HEK293 (cell line): ENCODE results near the gene VPS29.

Experiments used
- CTCF ChIA-PET: fragments of 350-600 bp; formaldehyde crosslinking; extraction: SDS; loops from one replicate; lab custom pipeline; 2021; ENCODE audit warnings: antibody characterized with exemption; lab: Yijun Ruan, JAX
- POLR2A ChIA-PET: fragments of 300-600 bp; formaldehyde crosslinking; extraction: SDS; loops from one replicate; lab custom pipeline; 2020; ENCODE audit warnings: antibody characterized with exemption, inconsistent platforms; lab: Yijun Ruan, JAX
- H3K27ac ChIP-seq: fragments of 200-500 bp; sonication (Bioruptor generic); 2 replicates; pipeline ENCODE4 v1.5.1; 2014; ENCODE audit warnings: low read depth, low read length, control low read depth, inconsistent platforms; ENCODE audit errors: extremely low read depth
- H3K36me3 ChIP-seq, 2 experiments: fragments of 200-500 bp in 1 of 2; sonication (Bioruptor generic) in 1 of 2; 1 replicate in 1 of 2; 2 replicates in 1 of 2; pipeline ENCODE4 v1.5.1; 2014 to 2017; ENCODE audit warnings: inconsistent platforms in 2 of 2, low read length in 2 of 2; ENCODE audit not compliant: control insufficient read depth in 2 of 2, insufficient read depth in 1 of 2
- H3K4me1 ChIP-seq: fragments of 200-500 bp; sonication (Bioruptor generic); 2 replicates; pipeline ENCODE4 v1.5.1; 2014; ENCODE audit warnings: mild to moderate bottlenecking, low read length, inconsistent platforms; ENCODE audit not compliant: control insufficient read depth, insufficient read depth
- H3K4me3 ChIP-seq: 2 replicates; pipeline ENCODE4 v1.5.1; 2011; ENCODE audit warnings: low read depth, mild to moderate bottlenecking, control low read depth, low read length, moderate library complexity
- H3K9me3 ChIP-seq: fragments of 200-500 bp; sonication (Bioruptor generic); 2 replicates; pipeline ENCODE4 v1.5.1; 2014; ENCODE audit warnings: low read depth, low read length, inconsistent platforms; ENCODE audit not compliant: control insufficient read depth, insufficient read depth
- IKZF3 ChIP-seq: fragments of 450-650 bp; IDR thresholded peaks from 2 replicates; pipeline ENCODE4 v1.5.0; 2018; ENCODE audit warnings: missing biosample characterization, mild to moderate bottlenecking, missing genetic modification characterization, moderate library complexity
- KLF10 ChIP-seq: fragments of 450-650 bp; IDR thresholded peaks from 2 replicates; pipeline ENCODE4 v1.5.1; 2018; ENCODE audit warnings: missing biosample characterization, mild to moderate bottlenecking, missing genetic modification characterization
- KLF16 ChIP-seq: fragments of 450-650 bp; formaldehyde crosslinking; IDR thresholded peaks from 2 replicates; pipeline ENCODE4 v1.5.1; 2017; ENCODE audit warnings: missing biosample characterization, missing genetic modification characterization
- KLF8 ChIP-seq: fragments of 450-650 bp; formaldehyde crosslinking; IDR thresholded peaks from 2 replicates; pipeline ENCODE4 v1.5.1; 2016; ENCODE audit warnings: missing biosample characterization, missing genetic modification characterization
- MYNN ChIP-seq: fragments of 450-650 bp; formaldehyde crosslinking; IDR thresholded peaks from 2 replicates; pipeline ENCODE4 v1.5.1; 2016; ENCODE audit warnings: missing biosample characterization, missing genetic modification characterization, borderline replicate concordance
- OSR2 ChIP-seq: fragments of 450-650 bp; formaldehyde crosslinking; IDR thresholded peaks from 2 replicates; pipeline ENCODE4 v1.5.1; 2016; ENCODE audit warnings: missing biosample characterization, missing genetic modification characterization
- PRDM1 ChIP-seq: fragments of 450-650 bp; formaldehyde crosslinking; IDR thresholded peaks from 2 replicates; pipeline ENCODE4; 2016; ENCODE audit warnings: missing biosample characterization, missing genetic modification characterization
- SP2 ChIP-seq: fragments of 450-650 bp; formaldehyde crosslinking; IDR thresholded peaks from 2 replicates; pipeline ENCODE4 v1.5.1; 2016; ENCODE audit warnings: missing biosample characterization, missing genetic modification characterization
- ZBTB17 ChIP-seq: fragments of 450-650 bp; formaldehyde crosslinking; IDR thresholded peaks from 2 replicates; pipeline ENCODE4 v1.5.1; 2016; ENCODE audit warnings: missing biosample characterization, missing genetic modification characterization
- ZEB2 ChIP-seq: fragments of 450-650 bp; formaldehyde crosslinking; IDR thresholded peaks from 2 replicates; pipeline ENCODE4 v1.5.1; 2016; ENCODE audit warnings: missing biosample characterization, missing genetic modification characterization
- ZNF2 ChIP-seq: fragments of 450-650 bp; formaldehyde crosslinking; IDR thresholded peaks from 2 replicates; pipeline ENCODE4 v1.5.1; 2016; ENCODE audit warnings: missing biosample characterization, missing genetic modification characterization
- ZNF24 ChIP-seq: fragments of 450-650 bp; formaldehyde crosslinking; IDR thresholded peaks from 2 replicates; pipeline ENCODE4 v1.5.1; 2016; ENCODE audit warnings: missing biosample characterization, missing genetic modification characterization
- ZNF596 ChIP-seq: fragments of 450-650 bp; IDR thresholded peaks from 2 replicates; pipeline ENCODE4 v1.5.0; 2018; ENCODE audit warnings: missing biosample characterization, mild to moderate bottlenecking, missing genetic modification characterization, moderate library complexity
- ZNF843 ChIP-seq: fragments of 450-650 bp; formaldehyde crosslinking; IDR thresholded peaks from 2 replicates; pipeline ENCODE4 v1.5.1; 2016; ENCODE audit warnings: missing biosample characterization, missing genetic modification characterization
- ZSCAN16 ChIP-seq: fragments of 450-650 bp; formaldehyde crosslinking; IDR thresholded peaks from 2 replicates; pipeline ENCODE4 v1.5.1; 2016; ENCODE audit warnings: missing biosample characterization, missing genetic modification characterization
- ZSCAN23 ChIP-seq: fragments of 450-650 bp; formaldehyde crosslinking; IDR thresholded peaks from 2 replicates; pipeline ENCODE4 v1.5.1; 2016; ENCODE audit warnings: missing biosample characterization, missing genetic modification characterization
- ZXDB ChIP-seq: fragments of 450-650 bp; formaldehyde crosslinking; IDR thresholded peaks from 2 replicates; pipeline ENCODE4 v1.5.1; 2016; ENCODE audit warnings: missing biosample characterization, missing genetic modification characterization
- TF ChIP-seq, protein P1 (sequence below): fragments of 450-650 bp; formaldehyde crosslinking; IDR thresholded peaks from 2 replicates; pipeline ENCODE4 v1.5.1; 2016; ENCODE audit warnings: missing biosample characterization, missing genetic modification characterization
- TF ChIP-seq, protein P2 (sequence below): fragments of 450-650 bp; formaldehyde crosslinking; IDR thresholded peaks from 2 replicates; pipeline ENCODE4 v1.5.1; 2016; ENCODE audit warnings: missing biosample characterization, missing genetic modification characterization
- TF ChIP-seq, protein P3 (sequence below): fragments of 450-650 bp; formaldehyde crosslinking; IDR thresholded peaks from 2 replicates; pipeline ENCODE4 v1.5.1; 2016; ENCODE audit warnings: missing biosample characterization, missing genetic modification characterization, low read depth
- TF ChIP-seq, protein P4 (sequence below): fragments of 450-650 bp; formaldehyde crosslinking; IDR thresholded peaks from 2 replicates; pipeline ENCODE4 v1.5.1; 2016; ENCODE audit warnings: missing biosample characterization, missing genetic modification characterization

Gene VPS29

DNA sequence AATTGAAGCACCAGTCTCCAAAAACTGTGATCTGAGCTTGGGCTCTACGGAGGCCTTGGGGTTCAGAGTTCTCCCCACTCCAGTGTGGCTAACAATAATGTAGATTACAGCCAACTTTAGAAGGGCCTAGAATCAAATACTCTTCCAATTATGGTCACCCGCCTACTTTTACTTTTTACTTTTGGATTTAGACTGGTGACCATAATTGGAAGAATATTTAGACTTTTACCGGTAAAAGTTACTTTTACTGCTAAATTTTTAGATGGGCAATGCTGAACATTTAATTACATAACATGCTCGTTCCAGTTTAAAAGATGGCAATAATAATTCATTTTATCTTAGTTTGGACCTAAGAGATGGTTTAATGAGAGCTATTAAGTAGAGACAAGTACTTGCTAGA lies 42.1 kb upstream of the VPS29 start:
- H3K36me3 ChIP-seq, result peaks cover 0 to 12% of the 10 kb centered on the region in 2 experiments; a peak in 2 of 3 replicates
- peak overlapping the region; percentile 65 for H3K27ac ChIP-seq
- POLR2A ChIA-PET, result no interaction called here

DNA sequence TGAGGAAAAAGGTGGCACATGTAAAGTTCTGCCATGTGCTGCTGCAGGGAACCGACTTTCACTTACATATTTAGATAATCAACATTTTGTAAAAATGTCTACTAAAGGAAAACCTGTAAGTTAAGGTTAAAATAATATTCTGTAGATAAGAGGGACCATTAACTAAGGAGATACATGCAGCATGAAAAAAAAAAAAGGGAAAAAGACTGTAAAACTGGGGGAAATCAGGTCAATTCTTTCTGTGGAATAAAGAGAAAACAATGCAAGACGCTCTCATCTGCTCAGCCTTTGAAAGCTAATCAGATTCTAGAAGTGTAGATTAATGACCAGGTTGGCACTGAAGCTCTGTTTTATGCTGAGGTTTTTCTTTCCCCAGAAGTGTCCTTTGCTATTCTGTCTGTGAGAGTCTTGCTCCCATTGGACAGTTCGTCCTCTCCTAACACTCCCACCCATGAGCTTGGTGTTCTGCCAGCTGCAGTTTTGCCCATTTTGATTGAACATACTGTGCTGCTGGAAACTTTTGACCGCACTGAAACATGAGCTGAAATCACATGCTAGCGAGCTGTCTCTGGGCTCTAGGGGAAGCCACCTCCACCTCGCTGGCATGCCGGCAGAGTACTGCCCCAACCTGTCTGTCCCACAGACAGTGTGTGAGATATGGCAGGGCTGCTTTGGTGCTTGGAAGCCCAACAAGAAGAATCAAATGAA lies 41.5 kb upstream of the VPS29 start:
- Histone ChIP-seq H3K4me1 (peaks cover 33% of the 10 kb centered on the region), H3K9me3 (no peaks in the 10 kb centered on the region), H3K27ac (peak overlapping the region; percentile 65), H3K36me3 (peaks cover 0 to 14% of the 10 kb centered on the region in 2 experiments; a peak in 2 of 3 replicates), H3K4me3 (no peak overlapping the region)
- CTCF ChIA-PET, result interaction anchor here (0.7 kb wide), 1 partner anchor 24 kb away, joined by 3 read pairs; no protein-coding TSS in a partner anchor
- POLR2A ChIA-PET, result no interaction called here
- TF ChIP-seq ZEB2 (tag by site-specific recombination), result peak; percentile 52; the same call in 1 of the 2 replicates
- peak; percentile 94 for TF ChIP-seq ZBTB17
- TF ChIP-seq PRDM1 (tag by site-specific recombination), result peak; percentile 72; the same call in 1 of the 2 replicates
- peak; percentile 15; the same call in 1 of the 2 replicates for TF ChIP-seq KLF8
- TF ChIP-seq ZSCAN16, result peak; percentile 56; the same call in 1 of the 2 replicates
- TF ChIP-seq IKZF3 (tag by site-specific recombination), result peak; percentile 59; the same call in 1 of the 2 replicates
- TF ChIP-seq SP2 (tag by site-specific recombination), result peak; percentile 50
- TF ChIP-seq KLF10, result 0 out of 2 replicates have a peak, but pooled peaks have one; percentile 20
- peak; percentile 88 for TF ChIP-seq OSR2 (tag by site-specific recombination)
- TF ChIP-seq, protein P1, sequence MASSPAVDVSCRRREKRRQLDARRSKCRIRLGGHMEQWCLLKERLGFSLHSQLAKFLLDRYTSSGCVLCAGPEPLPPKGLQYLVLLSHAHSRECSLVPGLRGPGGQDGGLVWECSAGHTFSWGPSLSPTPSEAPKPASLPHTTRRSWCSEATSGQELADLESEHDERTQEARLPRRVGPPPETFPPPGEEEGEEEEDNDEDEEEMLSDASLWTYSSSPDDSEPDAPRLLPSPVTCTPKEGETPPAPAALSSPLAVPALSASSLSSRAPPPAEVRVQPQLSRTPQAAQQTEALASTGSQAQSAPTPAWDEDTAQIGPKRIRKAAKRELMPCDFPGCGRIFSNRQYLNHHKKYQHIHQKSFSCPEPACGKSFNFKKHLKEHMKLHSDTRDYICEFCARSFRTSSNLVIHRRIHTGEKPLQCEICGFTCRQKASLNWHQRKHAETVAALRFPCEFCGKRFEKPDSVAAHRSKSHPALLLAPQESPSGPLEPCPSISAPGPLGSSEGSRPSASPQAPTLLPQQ (tag by site-specific recombination), result 0 out of 2 replicates have a peak, but pooled peaks have one; percentile 28
- no peak for TF ChIP-seq ZNF596
- TF ChIP-seq ZXDB (tag by site-specific recombination), result peak; percentile 69; the same call in 1 of the 2 replicates
- no peak for TF ChIP-seq ZSCAN23 (tag by site-specific recombination)
- TF ChIP-seq ZNF843 (tag by site-specific recombination), result peak; percentile 58; the same call in 1 of the 2 replicates

More for the DNA sequence above, 42.1 kb upstream of the VPS29 start:
- CTCF ChIA-PET, result interaction anchor here (0.6 to 0.7 kb wide), 2 partner anchors 8 to 25 kb away, joined by 3 read pairs; no protein-coding TSS in a partner anchor
- Histone ChIP-seq H3K4me1 (peaks cover 30% of the 10 kb centered on the region), H3K4me3 (no peak overlapping the region), H3K9me3 (no peaks in the 10 kb centered on the region)
- TF ChIP-seq, protein P2, sequence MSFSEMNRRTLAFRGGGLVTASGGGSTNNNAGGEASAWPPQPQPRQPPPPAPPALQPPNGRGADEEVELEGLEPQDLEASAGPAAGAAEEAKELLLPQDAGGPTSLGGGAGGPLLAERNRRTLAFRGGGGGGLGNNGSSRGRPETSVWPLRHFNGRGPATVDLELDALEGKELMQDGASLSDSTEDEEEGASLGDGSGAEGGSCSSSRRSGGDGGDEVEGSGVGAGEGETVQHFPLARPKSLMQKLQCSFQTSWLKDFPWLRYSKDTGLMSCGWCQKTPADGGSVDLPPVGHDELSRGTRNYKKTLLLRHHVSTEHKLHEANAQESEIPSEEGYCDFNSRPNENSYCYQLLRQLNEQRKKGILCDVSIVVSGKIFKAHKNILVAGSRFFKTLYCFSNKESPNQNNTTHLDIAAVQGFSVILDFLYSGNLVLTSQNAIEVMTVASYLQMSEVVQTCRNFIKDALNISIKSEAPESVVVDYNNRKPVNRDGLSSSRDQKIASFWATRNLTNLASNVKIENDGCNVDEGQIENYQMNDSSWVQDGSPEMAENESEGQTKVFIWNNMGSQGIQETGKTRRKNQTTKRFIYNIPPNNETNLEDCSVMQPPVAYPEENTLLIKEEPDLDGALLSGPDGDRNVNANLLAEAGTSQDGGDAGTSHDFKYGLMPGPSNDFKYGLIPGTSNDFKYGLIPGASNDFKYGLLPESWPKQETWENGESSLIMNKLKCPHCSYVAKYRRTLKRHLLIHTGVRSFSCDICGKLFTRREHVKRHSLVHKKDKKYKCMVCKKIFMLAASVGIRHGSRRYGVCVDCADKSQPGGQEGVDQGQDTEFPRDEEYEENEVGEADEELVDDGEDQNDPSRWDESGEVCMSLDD (tag by site-specific recombination), result no peak
- TF ChIP-seq KLF16 (tag by site-specific recombination), result 0 out of 2 replicates have a peak, but pooled peaks have one; percentile 10
- TF ChIP-seq MYNN (tag by site-specific recombination), result no peak
- no peak for TF ChIP-seq ZNF2 (tag by site-specific recombination)
- no peak for TF ChIP-seq IKZF3 (tag by site-specific recombination)
- TF ChIP-seq, protein P3, sequence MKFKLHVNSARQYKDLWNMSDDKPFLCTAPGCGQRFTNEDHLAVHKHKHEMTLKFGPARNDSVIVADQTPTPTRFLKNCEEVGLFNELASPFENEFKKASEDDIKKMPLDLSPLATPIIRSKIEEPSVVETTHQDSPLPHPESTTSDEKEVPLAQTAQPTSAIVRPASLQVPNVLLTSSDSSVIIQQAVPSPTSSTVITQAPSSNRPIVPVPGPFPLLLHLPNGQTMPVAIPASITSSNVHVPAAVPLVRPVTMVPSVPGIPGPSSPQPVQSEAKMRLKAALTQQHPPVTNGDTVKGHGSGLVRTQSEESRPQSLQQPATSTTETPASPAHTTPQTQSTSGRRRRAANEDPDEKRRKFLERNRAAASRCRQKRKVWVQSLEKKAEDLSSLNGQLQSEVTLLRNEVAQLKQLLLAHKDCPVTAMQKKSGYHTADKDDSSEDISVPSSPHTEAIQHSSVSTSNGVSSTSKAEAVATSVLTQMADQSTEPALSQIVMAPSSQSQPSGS (tag by site-specific recombination), result no peak
- TF ChIP-seq, protein P4, sequence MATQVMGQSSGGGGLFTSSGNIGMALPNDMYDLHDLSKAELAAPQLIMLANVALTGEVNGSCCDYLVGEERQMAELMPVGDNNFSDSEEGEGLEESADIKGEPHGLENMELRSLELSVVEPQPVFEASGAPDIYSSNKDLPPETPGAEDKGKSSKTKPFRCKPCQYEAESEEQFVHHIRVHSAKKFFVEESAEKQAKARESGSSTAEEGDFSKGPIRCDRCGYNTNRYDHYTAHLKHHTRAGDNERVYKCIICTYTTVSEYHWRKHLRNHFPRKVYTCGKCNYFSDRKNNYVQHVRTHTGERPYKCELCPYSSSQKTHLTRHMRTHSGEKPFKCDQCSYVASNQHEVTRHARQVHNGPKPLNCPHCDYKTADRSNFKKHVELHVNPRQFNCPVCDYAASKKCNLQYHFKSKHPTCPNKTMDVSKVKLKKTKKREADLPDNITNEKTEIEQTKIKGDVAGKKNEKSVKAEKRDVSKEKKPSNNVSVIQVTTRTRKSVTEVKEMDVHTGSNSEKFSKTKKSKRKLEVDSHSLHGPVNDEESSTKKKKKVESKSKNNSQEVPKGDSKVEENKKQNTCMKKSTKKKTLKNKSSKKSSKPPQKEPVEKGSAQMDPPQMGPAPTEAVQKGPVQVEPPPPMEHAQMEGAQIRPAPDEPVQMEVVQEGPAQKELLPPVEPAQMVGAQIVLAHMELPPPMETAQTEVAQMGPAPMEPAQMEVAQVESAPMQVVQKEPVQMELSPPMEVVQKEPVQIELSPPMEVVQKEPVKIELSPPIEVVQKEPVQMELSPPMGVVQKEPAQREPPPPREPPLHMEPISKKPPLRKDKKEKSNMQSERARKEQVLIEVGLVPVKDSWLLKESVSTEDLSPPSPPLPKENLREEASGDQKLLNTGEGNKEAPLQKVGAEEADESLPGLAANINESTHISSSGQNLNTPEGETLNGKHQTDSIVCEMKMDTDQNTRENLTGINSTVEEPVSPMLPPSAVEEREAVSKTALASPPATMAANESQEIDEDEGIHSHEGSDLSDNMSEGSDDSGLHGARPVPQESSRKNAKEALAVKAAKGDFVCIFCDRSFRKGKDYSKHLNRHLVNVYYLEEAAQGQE (tag by site-specific recombination), result no peak
- TF ChIP-seq ZNF24, result 0 out of 2 replicates have a peak, but pooled peaks have one; percentile 2
- peak; percentile 94 for TF ChIP-seq PRDM1 (tag by site-specific recombination)
